Heart left ventricle (tissue), 13 donors: ENCODE measurements around the gene RHAG.

Experiments used
- POLR2A ChIP-seq, 2 donors: fragments of 450-650 bp; IDR thresholded peaks; one replicate each; pipeline ENCODE4 v1.6.1; 2017; ENCODE audit warnings: antibody characterized with exemption in 2 of 2, mild to moderate bottlenecking in 2 of 2, moderate library complexity in 2 of 2
- TF ChIP-seq, protein P1 (sequence below), 12 donors: fragments of 200-600 bp; sonication (generic) in 4 of 12; IDR thresholded peaks; one replicate each; pipeline versions ENCODE4 v1.5.0 to v1.8.0; 2018 to 2022; ENCODE audit warnings: antibody characterized with exemption in 12 of 12, mild to moderate bottlenecking in 5 of 12
- donor health status: ischemic (EF 13 %, LVEDD 7.1; RV severe dilation, severe dysfunction).
- donor health status: DM: no; HTN: yes; CAD: no.
- donor health status: DM: no; HTN: no; CAD: no.
- donor health status: ischemic (EF 25% LVEDD 6.9; RV normal size, moderate dysfunction).
- donor health status: ischemic (EF 25% LVEDD 5.7; RV mildly dilated, moderate dysfunction).
- donor health status: ischemic (EF 35%, LVEDD 5.7; RV mildly dilated, moderate dysfunction).
- donor health status: nonischemic (EF 11% LVEDD 7.7; RV severe dilation, severe dysfunction).
- donor health status: DM: yes; HTN: yes; CAD: no.
- donor health status: PGD.
- donor health status: ischemic (EF 29% LVEDD 5.4; RV normal size, mild dysfunction).
- donor health status: nonischemic (EF 23%, LVEDD 6.1; RV moderate dilation, normal function).

DNA sequence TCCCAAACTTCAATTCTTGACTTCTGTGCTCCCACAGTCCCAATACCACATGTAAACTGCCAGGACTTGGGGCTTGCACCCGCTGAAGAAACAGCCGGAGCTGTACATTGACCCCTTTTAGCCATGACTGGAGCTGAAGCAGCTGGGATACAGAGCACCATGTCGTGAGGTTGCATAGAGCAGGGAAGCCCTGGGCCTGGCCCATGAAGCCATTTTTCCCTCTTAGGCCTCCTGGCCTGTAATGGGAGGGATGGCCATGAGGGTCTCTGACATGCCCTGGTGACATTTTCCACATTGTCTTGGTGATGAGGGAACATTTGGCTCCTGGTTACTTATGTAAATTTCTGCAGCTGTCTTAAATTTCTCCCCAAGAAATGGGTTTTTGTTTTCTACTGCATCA, 9.8 kb downstream of the RHAG start:
- TF ChIP-seq, protein P1, sequence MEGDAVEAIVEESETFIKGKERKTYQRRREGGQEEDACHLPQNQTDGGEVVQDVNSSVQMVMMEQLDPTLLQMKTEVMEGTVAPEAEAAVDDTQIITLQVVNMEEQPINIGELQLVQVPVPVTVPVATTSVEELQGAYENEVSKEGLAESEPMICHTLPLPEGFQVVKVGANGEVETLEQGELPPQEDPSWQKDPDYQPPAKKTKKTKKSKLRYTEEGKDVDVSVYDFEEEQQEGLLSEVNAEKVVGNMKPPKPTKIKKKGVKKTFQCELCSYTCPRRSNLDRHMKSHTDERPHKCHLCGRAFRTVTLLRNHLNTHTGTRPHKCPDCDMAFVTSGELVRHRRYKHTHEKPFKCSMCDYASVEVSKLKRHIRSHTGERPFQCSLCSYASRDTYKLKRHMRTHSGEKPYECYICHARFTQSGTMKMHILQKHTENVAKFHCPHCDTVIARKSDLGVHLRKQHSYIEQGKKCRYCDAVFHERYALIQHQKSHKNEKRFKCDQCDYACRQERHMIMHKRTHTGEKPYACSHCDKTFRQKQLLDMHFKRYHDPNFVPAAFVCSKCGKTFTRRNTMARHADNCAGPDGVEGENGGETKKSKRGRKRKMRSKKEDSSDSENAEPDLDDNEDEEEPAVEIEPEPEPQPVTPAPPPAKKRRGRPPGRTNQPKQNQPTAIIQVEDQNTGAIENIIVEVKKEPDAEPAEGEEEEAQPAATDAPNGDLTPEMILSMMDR (IDR thresholded peaks at IDR 0.05), result no peak
- TF ChIP-seq POLR2A (IDR thresholded peaks at IDR 0.05), result no peak
